Measurements from ENCODE around the gene ABCC11.
A peak's percentile ranks its signal among the peaks of the same experiment; 100 is the strongest.
"Not testable (repeated sequence)": the region's sequence is repeated elsewhere in the genome, so short reads cannot be mapped to it uniquely, and the experiment has no call there.

The ABCC11 gene

GRCh38 chr16:48244863-48245195, 2.5 kb downstream of the ABCC11 start:
- no peak for DNase-seq

DNA sequence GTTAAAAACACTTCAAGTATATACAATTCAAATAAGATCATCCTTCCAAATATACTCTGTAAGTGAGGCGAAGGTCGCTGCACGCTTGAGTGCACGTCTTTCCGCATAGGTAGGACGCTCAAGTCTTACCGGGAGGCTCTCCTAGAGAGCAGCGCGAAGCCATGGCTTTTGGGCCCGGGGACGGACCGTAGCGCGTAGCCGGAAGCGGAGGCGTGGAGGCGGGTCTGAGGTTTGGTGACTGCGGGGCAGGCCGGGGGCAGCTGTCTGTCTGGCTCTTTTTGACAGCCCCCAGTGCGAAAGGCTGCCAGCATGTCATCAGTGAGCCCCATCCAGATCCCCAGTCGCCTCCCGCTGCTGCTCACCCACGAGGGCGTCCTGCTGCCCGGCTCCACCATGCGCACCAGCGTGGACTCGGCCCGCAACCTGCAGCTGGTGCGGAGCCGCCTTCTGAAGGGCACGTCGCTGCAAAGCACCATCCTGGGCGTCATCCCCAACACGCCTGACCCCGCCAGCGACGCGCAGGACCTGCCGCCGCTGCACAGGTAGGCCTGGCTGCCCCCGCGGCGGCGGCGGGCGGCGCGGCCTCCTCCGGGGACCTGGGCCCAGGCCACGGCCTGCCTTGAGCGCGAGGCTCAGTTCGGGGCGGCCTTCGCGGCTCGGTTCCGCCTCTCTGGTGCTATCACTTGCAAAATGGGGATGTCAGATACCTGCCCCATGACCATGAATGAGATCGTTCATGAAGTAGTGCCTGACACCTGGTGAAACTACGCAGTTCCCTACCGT, 3.1 kb downstream of the ABCC11 start, which contains the start of gene LONP2:
LONP2 (plus strand) TSS at position 221 of the 783 bp plus-strand sequence; CDS start at position 310, 89 bp downstream.
- peak; percentile 77 for DNase-seq

- not testable (repeated sequence) for DNase-seq
These were observed 7.2 kb downstream of the ABCC11 start for GRCh38 chr16:48240147-48240546.

DNA sequence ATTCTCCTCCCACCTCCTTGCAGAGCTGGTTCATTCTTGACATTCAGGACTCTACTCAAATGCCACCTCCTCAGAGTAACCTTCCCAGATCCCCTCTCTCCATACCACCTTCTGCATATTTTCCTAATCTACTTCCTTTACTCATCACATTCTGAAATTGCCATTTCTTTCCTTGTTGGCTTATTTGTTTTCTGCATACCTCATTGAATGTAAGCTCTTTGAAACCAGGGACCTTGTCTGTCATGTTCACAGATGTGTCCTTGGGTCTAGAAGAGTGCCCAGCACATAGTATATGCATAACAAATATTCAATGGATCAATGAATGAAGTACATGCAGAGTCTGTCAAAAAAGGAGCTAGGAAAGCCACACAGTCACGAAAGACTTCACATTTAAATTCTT, 11.1 kb downstream of the ABCC11 start:
- DNase-seq: no peak

DNA sequence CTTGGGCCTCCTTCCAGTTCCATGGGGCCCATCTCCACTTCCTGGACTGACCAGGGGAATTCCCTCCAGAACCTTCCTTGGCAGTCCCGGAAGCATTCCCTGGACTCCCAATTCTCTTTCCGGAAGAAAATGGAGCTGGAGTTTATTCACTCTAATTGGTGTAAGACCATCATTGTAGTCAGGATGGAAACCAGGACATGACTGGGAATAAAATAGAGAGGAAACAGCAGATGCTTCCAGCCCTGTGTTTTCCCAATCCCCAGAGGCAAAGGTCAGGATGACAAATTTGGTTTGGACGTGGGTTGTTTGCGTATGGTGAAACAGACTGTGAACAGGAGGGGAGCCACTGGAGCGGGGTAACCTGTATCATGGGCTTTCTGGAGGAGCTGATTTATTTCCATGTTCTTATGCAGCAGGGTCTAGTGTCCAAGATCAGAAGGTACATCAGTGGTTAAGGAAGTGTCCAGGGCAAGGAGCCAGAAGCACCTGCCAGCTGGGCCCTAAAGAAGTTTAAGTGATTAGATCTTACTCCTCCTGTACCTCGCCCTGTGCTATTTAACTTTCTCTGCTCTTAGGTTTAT, 11.7 kb downstream of the ABCC11 start:
- no peak for DNase-seq

GRCh38 chr16:48235058-48235555, 12.2 kb downstream of the ABCC11 start:
- DNase-seq: no peak

DNA sequence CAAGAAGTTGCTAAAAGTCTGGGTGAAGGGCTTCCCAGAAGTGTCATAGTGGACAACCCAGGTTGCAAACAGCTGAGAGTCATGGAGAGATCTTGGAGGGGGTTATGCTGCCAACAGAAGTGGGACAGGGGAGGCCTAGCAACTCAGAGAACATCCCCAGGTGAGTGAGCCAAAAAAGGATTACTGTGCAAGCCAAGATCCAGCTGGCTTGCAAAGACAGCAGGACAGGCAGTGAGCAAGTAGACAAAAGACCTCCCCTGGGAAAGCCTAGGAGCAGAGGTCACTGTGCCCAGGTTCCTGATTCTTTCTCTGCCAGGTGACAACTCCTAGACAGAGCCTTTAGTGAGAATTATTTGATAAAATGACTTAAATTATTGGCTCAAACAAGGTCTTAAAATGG, 12.7 kb downstream of the ABCC11 start:
- no peak for DNase-seq

DNA sequence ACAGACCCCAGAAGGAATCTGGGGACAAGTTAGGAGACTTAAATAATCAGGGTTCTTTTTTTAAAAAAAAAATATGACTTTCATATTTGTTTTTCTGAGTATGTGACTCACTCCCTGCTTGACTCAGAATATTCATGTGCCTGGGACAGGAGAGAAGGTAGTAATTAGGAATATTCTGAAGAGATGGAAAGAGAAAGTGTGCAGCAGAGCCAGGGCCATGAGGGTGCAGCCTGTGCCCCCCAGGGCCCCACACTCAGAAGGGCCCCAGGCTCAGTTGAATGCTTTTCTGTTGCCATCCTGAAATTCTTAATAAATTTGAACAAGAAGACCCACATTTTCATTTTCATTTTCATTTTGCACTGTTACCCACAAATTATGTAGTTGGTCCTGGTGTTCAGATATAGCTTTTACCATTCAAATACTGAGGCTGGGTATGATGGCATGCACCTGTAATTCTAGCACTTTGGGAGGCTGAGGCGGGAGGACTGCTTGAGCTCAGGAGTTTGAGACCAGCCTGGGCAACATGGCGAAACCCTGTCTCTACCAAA, 14.8 kb downstream of the ABCC11 start:
- DNase-seq: no peak

GRCh38 chr16:48231727-48232492, 15.4 kb downstream of the ABCC11 start:
- no peak for DNase-seq

DNA sequence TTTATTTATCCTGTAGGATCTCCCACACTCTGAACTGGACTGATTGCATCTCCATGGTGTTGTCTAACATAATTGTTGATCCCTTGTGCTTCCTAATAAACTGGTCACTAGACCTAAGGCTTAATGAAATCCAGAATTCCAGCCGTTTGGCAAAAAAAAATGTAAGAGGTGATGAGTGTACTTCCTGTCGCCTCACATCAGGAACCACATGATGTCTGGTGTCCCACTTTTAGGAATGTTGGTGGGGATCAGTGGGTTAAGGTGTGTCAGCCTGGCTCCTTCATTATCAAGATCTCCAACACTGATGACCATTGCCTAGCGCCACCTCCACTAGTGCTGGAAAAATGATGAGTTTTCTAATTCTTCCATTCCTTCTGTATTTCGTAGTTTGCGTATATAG, 21.9 kb downstream of the ABCC11 start:
- DNase-seq: no peak

GRCh38 chr16:48223490-48223889, 23.8 kb downstream of the ABCC11 start:
- no peak for DNase-seq

- DNase-seq: no peak
These were observed 26.4 kb downstream of the ABCC11 start for GRCh38 chr16:48220891-48221290.

DNA sequence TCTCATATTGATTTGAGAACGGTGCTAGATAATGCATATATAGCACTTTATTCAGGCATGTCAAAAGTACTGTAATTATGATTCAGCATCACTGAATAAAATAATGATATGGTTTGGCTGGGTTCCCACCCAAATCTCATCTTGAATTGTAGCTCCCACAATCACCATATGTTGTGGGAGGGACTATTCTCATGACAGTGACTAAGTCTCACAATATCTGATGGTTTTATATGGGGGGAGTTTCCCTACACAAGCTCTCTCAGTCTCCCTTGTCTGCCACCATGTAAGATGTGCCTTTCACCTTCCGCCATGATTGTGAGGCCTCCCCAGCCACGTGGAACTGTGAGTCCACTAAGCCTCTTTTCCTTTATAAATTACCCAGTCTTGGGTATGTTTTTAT, 28.9 kb downstream of the ABCC11 start:
- no peak for DNase-seq

GRCh38 chr16:48217708-48218107, 29.6 kb downstream of the ABCC11 start:
- no peak for DNase-seq

DNA sequence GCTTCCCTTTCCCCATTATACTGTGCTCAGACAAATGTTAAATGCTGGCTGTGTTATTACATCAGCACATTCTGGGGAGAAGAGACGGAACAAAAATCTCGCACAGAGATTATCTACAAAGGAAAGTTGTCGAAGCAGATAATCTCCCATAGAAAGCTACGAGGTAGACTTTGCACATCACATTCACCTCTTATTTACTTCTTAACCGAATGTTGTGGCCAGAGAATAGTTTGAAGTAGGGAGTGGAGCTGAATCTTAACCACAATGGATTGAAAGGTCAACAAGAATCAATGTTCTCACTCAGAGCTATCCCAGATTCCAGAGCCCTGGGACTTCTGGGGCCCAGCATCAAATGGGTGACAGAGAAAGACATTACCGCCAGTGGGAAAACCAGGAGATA, 31.6 kb downstream of the ABCC11 start:
- no peak for DNase-seq

GRCh38 chr16:48212033-48212432, 35.3 kb downstream of the ABCC11 start:
- DNase-seq: no peak

DNA sequence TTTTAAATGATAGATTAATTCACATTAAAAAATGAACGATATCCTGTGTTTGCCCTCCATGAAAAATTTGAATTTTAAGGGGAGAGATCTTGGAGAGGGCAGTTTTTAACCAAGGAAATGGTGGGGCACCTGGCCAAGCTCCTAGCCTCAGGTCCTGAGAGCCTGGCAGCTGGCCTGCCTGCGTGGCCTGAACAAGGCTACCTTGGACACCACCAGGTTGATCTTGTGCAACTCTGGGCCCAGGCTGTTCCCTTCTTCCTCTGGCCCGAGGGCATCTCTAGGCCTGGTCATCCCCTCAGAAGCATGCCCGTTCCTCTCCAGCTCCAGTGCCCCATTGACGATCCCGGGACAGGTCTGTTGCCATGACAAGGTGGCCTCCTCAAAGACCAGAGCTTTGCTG, 36.6 kb downstream of the ABCC11 start:
- no peak for DNase-seq

DNA sequence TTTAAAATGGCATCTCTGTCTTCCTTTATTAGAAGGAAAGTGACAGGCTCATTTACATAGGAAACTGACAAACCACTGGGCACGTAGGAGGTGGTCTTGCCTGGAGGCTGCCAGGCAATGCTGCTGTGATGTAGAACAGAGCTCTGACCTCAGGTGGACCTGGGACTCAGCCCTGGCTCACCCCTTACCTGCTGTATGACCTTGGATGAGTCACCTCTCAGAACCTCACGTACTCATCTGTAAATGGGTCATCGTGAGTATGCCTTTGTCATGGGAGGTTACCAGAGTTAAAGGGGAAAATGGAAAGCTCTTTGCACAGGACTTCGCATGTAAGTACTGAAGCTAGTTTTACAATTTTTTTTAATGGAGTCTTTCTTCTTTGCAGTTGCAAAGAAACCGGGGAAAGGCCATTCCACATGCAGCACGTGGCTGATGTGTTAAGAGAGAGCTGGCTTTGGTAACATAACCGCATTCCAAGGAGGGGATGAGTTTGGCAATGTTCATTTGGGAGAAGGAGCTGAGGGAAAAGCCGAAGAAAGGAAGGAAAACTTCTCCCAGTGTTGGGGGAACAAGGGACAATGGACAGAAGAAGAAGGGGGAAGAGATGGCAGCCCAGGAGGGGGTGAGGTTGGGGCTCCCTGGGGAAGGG, 40.6 kb downstream of the ABCC11 start:
- no peak for DNase-seq

DNA sequence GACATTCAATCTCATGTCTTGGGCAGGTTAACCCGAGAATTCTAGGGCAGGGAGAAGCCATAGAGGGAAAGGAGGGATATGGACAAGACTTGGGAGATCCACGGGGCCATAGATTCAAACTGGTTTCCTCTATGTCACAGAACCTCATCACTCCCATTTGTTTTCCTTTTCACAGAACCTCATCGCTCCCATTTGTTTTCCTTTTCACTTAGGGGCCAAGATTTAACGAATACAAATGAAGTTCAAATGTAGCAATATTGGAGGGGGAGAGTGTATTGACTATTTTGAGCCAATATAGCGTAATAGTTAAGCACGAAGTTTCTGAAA, 42.6 kb downstream of the ABCC11 start:
- no peak for DNase-seq

- DNase-seq: no peak
These were observed 43.1 kb downstream of the ABCC11 start for GRCh38 chr16:48203974-48204824.

DNA sequence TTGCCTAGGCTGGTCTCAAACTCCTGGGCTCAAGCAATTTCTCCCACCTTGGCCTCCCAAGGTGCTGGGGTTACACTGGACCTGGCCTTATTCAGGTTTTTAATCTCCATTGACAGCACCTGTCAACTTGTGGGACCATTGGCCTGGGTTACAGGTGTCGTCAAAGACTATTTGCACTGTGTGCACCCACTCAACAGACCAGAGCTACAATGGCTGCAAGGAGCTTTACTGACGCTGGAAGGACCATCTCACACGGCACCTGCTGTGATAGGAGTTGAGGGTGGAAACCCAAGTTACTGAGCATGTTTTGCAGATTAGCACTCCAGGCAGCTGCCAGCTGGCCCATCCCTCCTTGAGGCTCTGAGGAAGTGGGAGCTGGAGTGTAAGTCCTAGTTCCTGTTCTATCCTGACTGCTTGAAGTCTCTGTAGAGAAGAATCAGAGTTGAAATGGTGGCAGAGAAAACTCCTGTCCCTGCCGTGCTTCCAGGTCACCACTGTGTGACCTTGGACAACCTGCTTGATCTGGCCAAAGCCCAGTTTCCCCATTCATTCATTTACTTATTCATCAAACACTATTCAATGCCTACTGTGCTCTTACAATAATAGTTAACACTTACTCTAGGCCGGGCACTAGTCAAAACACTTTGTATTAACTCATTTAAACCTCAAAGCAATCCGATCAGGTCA, 45.7 kb downstream of the ABCC11 start:
- no peak for DNase-seq

DNA sequence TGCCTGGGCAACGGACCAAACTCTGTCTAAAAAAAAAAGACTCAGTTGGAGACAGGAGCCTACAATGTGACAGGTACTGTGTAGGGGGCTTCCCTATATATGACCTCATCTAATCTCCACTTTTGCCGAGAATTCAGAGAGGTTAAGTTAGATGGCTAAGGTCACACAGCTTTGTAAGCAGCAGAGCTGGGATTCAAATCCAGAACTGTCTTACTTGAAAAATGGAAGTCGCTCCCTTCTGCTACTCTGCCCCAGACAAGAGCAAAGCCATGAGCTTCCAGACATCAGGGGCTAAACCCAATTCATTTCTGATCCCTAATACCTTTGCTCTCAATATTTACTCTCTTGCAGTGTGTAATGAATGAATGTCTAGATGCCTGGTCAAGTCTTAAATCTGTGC, 50.0 kb downstream of the ABCC11 start:
- no peak for DNase-seq
